RWPE2 (cell line): ENCODE data around the gene IL23A.
"Not testable (repeated sequence)": the region's sequence is repeated elsewhere in the genome, so short reads cannot be mapped to it uniquely, and the experiment has no call there.

Source experiments
- ATAC-seq: fragments of 200-7000 bp; cut with Tn5 transposase; 3 replicates; pipeline ENCODE4 v1.9.1; 2021; ENCODE audit warnings: low read depth
- DNase-seq: peaks from one replicate; pipeline ENCODE4 v3.0.0-alpha.2; 2020; ENCODE audit warnings: low spot score
- H3K27ac ChIP-seq: fragments of 450-650 bp; 2 replicates; pipeline ENCODE4 v1.5.1; 2017; ENCODE audit warnings: mild to moderate bottlenecking; ENCODE audit not compliant: poor library complexity, severe bottlenecking
- H3K27me3 ChIP-seq: fragments of 250-450 bp; sonication (Bioruptor Pico); 2 replicates; pipeline ENCODE4 v1.5.1; 2021; ENCODE audit warnings: mild to moderate bottlenecking, moderate library complexity; ENCODE audit not compliant: insufficient read depth, poor library complexity, severe bottlenecking
- H3K36me3 ChIP-seq: fragments of 250-450 bp; sonication (Bioruptor Pico); 2 replicates; pipeline ENCODE4 v1.5.1; 2020; ENCODE audit warnings: low read depth, mild to moderate bottlenecking, moderate library complexity
- H3K4me1 ChIP-seq: fragments of 250-450 bp; sonication (Bioruptor Pico); 2 replicates; pipeline ENCODE4 v1.5.1; 2021; ENCODE audit warnings: mild to moderate bottlenecking, moderate library complexity; ENCODE audit not compliant: insufficient read depth, poor library complexity, severe bottlenecking
- H3K4me3 ChIP-seq: fragments of 250-450 bp; sonication (Bioruptor Pico); 2 replicates; pipeline ENCODE4 v1.5.1; 2021; ENCODE audit warnings: mild to moderate bottlenecking, moderate library complexity; ENCODE audit not compliant: severe bottlenecking
- H3K9me3 ChIP-seq: fragments of 250-450 bp; sonication (Bioruptor Pico); 2 replicates; pipeline ENCODE4 v1.5.1; 2021; ENCODE audit warnings: mild to moderate bottlenecking, moderate library complexity; ENCODE audit not compliant: severe bottlenecking
- TF ChIP-seq, protein P1 (sequence below): fragments of 450-650 bp; IDR thresholded peaks from one replicate; pipeline ENCODE4 v1.5.1; 2017; ENCODE audit warnings: mild to moderate bottlenecking, moderate library complexity; ENCODE audit not compliant: poor library complexity, severe bottlenecking

IL23A gene

DNA sequence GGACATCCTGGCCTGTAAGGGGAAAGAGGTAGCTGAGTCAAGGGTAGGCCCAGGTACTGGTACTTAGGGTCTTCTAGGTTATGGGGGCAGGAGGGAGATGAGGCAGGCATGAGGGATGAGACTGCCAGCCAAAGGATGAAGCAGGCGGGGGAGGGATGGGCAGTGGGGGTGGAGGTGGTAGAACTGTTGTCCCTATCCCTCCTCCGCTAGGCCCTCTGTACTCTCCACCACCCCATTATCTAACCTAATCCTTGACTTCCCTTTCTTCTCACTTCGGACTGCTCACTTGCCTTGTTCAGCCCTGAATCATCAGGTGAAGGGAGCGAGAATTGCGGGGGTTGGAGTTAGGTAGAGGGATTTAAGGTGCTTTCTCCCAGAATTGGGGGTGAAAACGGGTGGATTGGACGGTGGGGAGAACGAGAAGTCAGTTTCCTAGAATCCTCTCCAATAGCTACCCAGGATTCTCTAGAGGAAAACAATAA lies 5.4 kb upstream of the IL23A start:
- Histone ChIP-seq H3K36me3 (peaks cover 4% of the 10 kb centered on the region), H3K4me3 (peak overlapping the region; percentile 47), H3K4me1 (peaks cover 4% of the 10 kb centered on the region), H3K9me3 (no peaks in the 10 kb centered on the region), H3K27ac (peak overlapping the region; percentile 79), H3K27me3 (no peaks in the 10 kb centered on the region)
- TF ChIP-seq, protein P1, sequence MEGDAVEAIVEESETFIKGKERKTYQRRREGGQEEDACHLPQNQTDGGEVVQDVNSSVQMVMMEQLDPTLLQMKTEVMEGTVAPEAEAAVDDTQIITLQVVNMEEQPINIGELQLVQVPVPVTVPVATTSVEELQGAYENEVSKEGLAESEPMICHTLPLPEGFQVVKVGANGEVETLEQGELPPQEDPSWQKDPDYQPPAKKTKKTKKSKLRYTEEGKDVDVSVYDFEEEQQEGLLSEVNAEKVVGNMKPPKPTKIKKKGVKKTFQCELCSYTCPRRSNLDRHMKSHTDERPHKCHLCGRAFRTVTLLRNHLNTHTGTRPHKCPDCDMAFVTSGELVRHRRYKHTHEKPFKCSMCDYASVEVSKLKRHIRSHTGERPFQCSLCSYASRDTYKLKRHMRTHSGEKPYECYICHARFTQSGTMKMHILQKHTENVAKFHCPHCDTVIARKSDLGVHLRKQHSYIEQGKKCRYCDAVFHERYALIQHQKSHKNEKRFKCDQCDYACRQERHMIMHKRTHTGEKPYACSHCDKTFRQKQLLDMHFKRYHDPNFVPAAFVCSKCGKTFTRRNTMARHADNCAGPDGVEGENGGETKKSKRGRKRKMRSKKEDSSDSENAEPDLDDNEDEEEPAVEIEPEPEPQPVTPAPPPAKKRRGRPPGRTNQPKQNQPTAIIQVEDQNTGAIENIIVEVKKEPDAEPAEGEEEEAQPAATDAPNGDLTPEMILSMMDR: no peak
- no peak for DNase-seq
- ATAC-seq: peak; percentile 18

GRCh38 chr12:56333679-56334489 lies 4.8 kb upstream of the IL23A start, which contains the start of gene PAN2:
PAN2 (minus strand) TSS chr12:56334000; CDS start chr12:56333094, 906 bp downstream.
- H3K9me3 ChIP-seq: no peaks in the 10 kb centered on the region
- H3K27ac ChIP-seq: peak within 1 kb of the TSS; percentile 79
- H3K27me3 ChIP-seq: no peaks in the 10 kb centered on the region
- H3K4me1 ChIP-seq: peaks cover 5% of the 10 kb centered on the region
- ATAC-seq (peak; percentile 96), DNase-seq (peak; percentile 97)
- H3K36me3 ChIP-seq: peaks cover 3% of the 10 kb centered on the region
- H3K4me3 ChIP-seq: peak within 1 kb of the TSS; percentile 47
- TF ChIP-seq, protein P1: peak; percentile 48

GRCh38 chr12:56334490-56334793 lies 4.2 kb upstream of the IL23A start:
- H3K4me1 ChIP-seq: peaks cover 5% of the 10 kb centered on the region
- H3K27me3 ChIP-seq: no peaks in the 10 kb centered on the region
- H3K9me3 ChIP-seq: no peaks in the 10 kb centered on the region
- H3K27ac ChIP-seq: peak overlapping the region; percentile 79
- TF ChIP-seq, protein P1: peak; percentile 29
- H3K4me3 ChIP-seq: peak overlapping the region; percentile 47
- H3K36me3 ChIP-seq: no peaks in the 10 kb centered on the region
- ATAC-seq (no peak), DNase-seq (no peak)

- H3K4me3 ChIP-seq, H3K27me3 ChIP-seq, H3K36me3 ChIP-seq, H3K27ac ChIP-seq, H3K9me3 ChIP-seq, DNase-seq, ATAC-seq, H3K4me1 ChIP-seq: not testable (repeated sequence)
Measured at GRCh38 chr12:56335527-56335926, 3.2 kb upstream of the IL23A start.

DNA sequence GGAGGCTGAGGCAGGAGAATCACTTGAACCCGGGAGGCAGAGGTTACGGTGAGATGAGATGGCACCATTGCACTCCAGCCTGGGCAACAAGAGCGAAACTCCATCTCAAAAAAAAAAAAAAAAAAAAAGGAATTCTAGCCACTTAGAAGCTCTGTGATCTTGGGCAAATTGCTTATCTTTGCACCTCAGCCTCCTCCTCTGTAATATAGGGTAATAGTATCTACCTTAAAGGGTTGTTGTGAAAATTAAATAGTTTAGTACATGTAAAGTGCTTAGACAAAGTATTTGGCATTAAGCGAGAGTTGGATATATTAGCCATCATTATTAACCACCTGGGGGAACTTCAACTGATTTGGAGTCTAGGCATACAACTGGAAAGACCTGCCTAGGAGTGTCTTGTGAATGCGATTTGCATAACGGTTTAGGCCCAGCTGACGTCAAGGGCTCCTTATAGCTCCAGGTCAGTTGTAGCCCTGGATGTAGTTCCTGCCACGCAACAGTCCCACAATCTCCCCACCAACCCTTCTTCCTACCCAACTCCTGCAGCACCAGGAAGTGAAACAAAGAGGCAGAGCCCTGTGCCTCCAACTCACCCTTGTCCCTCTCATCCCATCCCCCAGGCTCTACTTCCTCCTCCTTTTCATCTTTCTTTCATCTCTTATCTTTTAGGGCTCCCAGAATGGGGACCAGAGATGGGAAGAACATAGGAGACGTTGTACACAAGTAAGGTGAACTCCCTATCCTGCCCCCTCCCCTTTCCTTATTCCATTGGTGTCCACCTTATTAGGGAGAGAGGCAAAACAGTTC lies 2.1 kb upstream of the IL23A start:
- no peaks in the 10 kb centered on the region for H3K36me3 ChIP-seq
- no peak overlapping the region for H3K27ac ChIP-seq
- H3K4me3 ChIP-seq: no peak overlapping the region
- no peak for DNase-seq
- peaks cover 5% of the 10 kb centered on the region for H3K4me1 ChIP-seq
- no peak for ATAC-seq
- H3K9me3 ChIP-seq: no peaks in the 10 kb centered on the region
- H3K27me3 ChIP-seq: no peaks in the 10 kb centered on the region
- TF ChIP-seq, protein P1: no peak
